ENCODE results near the gene PALD1. TPM values are rescaled to one million over a fixed set of nuclear protein-coding genes. Genes with fewer than 3 reads are reported as not detected.

The PALD1 gene
- total RNA-seq, 4 donors from 2014 or later, result 10.7 to 28.2 (median 14.0) TPM

- no peaks in the 10 kb centered on the region for H3K27me3 ChIP-seq
- WGBS, 2 donors, result 72 to 84% methylated on average over 7 of the region's 7 CpGs
- no peak for DNase-seq
- H3K9me3 ChIP-seq, result no peaks in the 10 kb centered on the region
- no peak for TF ChIP-seq CTCF (IDR thresholded peaks at IDR 0.05)
- no peak for TF ChIP-seq POLR2A (IDR thresholded peaks at IDR 0.05)
- H3K27ac ChIP-seq, result no peak overlapping the region
- intact Hi-C loops (cut with DNase I), result no loop called here
- H3K4me1 ChIP-seq, result peaks cover 0 to 15% of the 10 kb centered on the region in 2 donors
- H3K4me3 ChIP-seq (replicated peaks in 1 of 3), result no peak overlapping the region
- H3K36me3 ChIP-seq, result no peaks in the 10 kb centered on the region
Observed at GRCh38 chr10:70503776-70504175, 25.2 kb downstream of the PALD1 start.

- TF ChIP-seq CTCF (IDR thresholded peaks at IDR 0.05), result no peak
- no peak for TF ChIP-seq POLR2A (IDR thresholded peaks at IDR 0.05)
- Histone ChIP-seq H3K36me3 (no peaks in the 10 kb centered on the region), H3K4me1 (peaks cover 0 to 17% of the 10 kb centered on the region in 2 donors), H3K4me3 (replicated peaks in 1 of 3) (no peak overlapping the region), H3K27me3 (no peaks in the 10 kb centered on the region), H3K27ac (no peak overlapping the region), H3K9me3 (no peaks in the 10 kb centered on the region)
- 88 to 89% methylated on average over 12 of the region's 12 CpGs for WGBS, 2 donors
- DNase-seq, result no peak
- intact Hi-C loops (cut with DNase I), result no loop called here
Observed at GRCh38 chr10:70504521-70505358, 26.2 kb downstream of the PALD1 start.

GRCh38 chr10:70505908-70506307, 27.3 kb downstream of the PALD1 start:
- 91% methylated on average over 9 of the region's 9 CpGs for WGBS, 2 donors

DNA sequence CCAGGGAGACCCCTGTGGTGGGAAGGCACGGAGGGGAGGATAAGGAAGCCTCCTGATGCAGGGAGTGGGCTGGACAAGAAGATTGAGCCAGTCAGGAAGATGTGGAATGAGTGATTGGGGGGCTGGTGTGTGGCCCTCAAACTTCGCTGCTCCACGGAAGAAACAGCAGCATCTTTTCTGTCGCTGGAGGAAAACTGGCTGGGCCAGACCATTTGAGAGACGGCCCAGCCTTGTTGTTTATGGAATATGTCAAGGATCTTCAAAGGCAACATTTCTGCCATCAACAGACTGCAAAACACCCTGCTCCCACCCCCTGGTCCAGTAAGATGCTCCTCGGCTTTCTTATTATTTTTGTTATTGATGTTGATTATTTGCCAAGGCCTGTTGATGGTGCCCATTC, 29.4 kb downstream of the PALD1 start:
- H3K36me3 ChIP-seq, result no peaks in the 10 kb centered on the region
- no peaks in the 10 kb centered on the region for H3K27me3 ChIP-seq
- no peak for TF ChIP-seq POLR2A (IDR thresholded peaks at IDR 0.05)
- no peak for TF ChIP-seq CTCF (IDR thresholded peaks at IDR 0.05)
- no peak overlapping the region for H3K4me3 ChIP-seq (replicated peaks in 1 of 3)
- WGBS, 2 donors, result 79 to 90% methylated on average over 6 of the region's 6 CpGs
- intact Hi-C loops (cut with DNase I), result no loop called here
- no peaks in the 10 kb centered on the region for H3K9me3 ChIP-seq
- no peak overlapping the region for H3K27ac ChIP-seq
- H3K4me1 ChIP-seq, result peaks cover 3 to 34% of the 10 kb centered on the region in 2 donors
- DNase-seq, result no peak

More at GRCh38 chr10:70505908-70506307, 27.3 kb downstream of the PALD1 start:
- Histone ChIP-seq H3K4me3 (replicated peaks in 1 of 3) (no peak overlapping the region), H3K4me1 (peaks cover 0 to 25% of the 10 kb centered on the region in 2 donors), H3K27me3 (no peaks in the 10 kb centered on the region), H3K36me3 (no peaks in the 10 kb centered on the region), H3K9me3 (no peaks in the 10 kb centered on the region), H3K27ac (no peak overlapping the region)
- intact Hi-C loops (cut with DNase I), result no loop called here
- TF ChIP-seq CTCF (IDR thresholded peaks at IDR 0.05) (no peak), POLR2A (IDR thresholded peaks at IDR 0.05) (no peak)
- no peak for DNase-seq

Data from thyroid gland (tissue), 4 donors.